Measurements from ENCODE around the gene ZNRF3.

- TF ChIP-seq EGR1 (IDR thresholded peaks at IDR 0.05) = no peak
- no peak for TF ChIP-seq TAF1 (IDR thresholded peaks at IDR 0.05; ENCODE audit: low read depth)
- TF ChIP-seq, protein P1, sequence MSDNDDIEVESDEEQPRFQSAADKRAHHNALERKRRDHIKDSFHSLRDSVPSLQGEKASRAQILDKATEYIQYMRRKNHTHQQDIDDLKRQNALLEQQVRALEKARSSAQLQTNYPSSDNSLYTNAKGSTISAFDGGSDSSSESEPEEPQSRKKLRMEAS (IDR thresholded peaks at IDR 0.05) = no peak
- TF ChIP-seq TEAD4 (IDR thresholded peaks at IDR 0.05) = no peak
- no peak for TF ChIP-seq CEBPB (IDR thresholded peaks at IDR 0.05)
- no peak for TF ChIP-seq NFIC (IDR thresholded peaks at IDR 0.05)
- TF ChIP-seq YY1 (IDR thresholded peaks at IDR 0.05; ENCODE audit: low read depth) = no peak
Observed at GRCh38 chr22:29081517-29082236, 198.3 kb downstream of the ZNRF3 start.

Data from Ishikawa (cell line).